GM18520 (cell line): Measurements from ENCODE around the gene TUBA4B.
"Not testable (repeated sequence)": the region's sequence is repeated elsewhere in the genome, so short reads cannot be mapped to it uniquely, and the experiment has no call there.

ENCODE experiments used
- ATAC-seq: cut with Tn5 transposase; IDR thresholded peaks from one replicate; pipeline ENCODE4 v1.9.1; 2021; ENCODE audit not compliant: unreplicated experiment

The TUBA4B gene

DNA sequence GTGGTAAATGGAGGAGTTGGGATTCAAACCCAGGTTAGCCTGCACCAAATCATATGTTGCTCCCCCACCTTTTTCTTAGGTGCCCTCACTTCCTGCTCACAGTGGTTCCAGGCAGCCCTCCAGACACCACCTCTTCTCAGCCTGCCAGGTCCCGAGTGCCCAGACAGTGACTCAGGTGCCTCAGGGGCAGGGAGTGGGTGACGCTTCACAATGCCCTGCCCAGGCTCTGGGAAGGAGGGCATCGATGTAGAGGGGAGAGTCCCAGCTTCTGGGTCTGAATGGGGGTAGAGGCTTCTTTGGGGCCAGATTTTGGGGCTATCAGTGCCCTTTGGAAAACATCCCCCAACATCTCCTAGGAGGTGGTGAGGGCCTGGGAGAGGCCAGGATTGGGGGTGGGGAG, 20.9 kb downstream of the TUBA4B start:
- ATAC-seq = no peak

DNA sequence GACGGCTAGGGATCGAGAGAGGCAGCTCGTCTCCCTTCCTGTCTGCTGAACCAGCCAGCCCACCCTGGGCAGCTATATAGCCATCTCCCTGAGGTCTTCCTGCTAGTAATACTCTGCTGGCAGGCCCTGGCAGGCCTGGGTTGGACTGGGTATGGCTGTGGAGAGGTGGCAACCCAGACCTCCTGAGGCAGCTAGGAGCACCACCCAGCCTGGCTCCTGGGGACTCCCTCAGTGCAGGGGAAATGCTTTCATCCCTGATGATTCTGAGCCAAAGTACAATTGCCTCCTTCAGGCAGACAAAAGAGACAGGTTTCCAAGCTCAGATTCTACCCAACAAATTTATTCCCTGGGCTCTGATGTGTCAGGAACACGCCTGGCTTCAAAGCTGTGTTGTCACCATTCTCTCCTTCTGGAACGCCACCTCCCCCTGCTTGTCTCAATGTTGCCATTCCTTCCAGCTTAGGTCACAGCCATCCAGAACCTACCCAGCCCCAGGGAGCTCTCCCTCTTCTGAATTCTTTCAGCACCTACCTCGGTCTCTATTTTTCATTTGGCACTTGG, 21.4 kb downstream of the TUBA4B start:
- ATAC-seq = no peak

DNA sequence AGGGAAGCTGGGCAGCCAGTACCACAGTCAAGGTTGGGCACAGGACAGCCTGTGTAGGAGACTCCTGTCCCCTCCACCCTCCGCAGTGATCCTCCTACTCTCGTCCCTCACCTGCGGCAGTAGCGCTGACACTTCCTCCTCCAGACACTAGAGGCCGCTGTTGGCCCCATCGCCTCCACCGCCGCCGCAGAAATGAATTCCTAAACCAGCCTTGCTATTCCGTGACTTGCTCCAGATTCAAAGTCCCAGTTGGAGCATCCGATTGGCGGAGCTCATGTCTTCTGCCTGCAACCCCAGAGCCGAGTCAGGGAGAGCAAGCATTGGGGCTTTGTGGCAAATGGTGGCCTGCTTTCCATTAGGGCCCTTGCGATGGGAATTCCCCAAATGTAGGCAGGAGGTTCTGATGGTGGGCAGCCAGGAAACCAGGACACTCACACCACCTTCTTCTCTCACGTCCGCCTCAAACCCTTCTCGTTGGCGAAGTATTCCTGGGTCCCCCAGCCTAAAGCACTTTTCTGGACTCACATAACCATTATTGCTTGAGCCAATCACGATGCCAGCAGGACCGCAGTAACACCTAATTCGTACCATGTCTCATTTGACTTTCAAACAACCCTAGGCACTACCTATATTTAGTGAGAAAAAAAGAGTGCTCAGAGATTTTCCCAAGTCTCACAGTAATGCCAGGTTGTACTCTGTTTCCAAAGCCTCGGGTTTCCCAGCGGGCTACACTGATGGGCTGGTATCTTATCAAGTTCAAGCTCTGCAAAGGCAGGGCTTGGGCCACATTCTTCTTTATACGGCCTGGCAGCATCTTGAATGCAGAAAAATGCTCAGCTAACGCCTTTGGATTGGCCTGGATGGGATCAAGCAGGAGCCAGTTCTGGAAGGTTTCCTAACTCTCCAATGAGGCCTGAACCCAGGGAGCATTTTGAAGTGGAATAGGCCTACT, 24.9 kb downstream of the TUBA4B start:
- peak; percentile 12 for ATAC-seq

DNA sequence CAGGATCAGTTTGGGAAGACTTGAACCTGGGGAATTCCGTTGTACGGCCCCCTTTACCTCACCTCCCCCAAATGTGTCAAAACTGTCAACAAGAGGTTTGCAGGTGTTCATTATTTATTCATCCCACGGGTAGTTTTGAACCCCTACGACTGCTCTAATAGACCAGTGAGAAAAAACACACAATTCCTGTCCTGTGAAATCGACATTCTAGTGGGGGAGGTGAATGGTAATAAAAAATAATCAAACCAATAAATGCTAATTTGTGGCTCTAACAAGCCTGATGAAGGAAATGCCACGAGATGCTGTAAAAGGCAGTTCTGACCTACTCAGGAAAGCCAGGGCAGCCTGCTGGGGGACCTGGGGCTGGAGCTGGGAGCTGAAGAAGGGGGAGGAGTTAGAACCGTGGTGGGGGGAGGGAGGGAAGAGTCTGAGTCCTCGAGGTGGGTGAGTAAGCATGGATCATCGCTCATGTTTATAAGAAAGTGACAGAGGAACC, 25.7 kb downstream of the TUBA4B start:
- ATAC-seq = peak; percentile 0

DNA sequence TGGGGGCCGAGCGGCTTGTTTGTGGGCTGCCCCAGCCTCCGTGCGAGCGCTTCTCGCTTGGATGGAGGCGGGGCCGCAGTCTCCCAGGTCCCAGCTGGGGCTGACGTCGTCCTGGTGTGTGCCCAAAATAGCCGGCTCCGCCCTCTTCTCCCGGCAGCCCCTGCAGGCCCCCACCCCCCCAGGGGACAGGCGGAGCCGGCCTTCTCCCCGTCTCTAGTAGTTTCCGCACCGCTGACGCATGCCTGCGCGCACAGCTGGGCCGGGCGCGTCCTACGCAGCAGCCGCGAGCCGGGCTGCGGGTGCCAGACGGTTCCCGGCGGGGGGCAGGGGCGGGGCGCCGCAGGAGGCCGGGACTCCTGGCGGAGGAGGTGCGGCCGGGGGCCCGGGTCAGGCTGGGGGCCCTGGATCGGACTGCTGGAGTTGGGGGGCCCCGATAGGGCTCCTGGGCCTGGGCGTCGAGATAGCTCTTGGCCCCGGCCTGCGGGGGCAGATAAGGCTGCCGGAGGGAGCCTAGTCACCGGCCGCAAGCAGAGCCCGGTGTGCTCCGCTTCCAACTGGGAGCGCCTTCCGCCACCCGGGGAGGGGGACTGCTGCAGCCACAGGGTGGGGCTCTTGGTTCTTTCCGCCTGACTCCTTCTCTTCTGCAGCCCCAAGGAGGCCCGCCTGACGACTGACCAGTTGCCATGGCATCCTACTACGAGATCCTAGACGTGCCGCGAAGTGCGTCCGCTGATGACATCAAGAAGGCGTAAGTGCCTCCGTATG, 26.3 kb downstream of the TUBA4B start, which contains the start of gene DNAJB2:
DNAJB2 (plus strand) TSS at position 216 of the 765 bp plus-strand sequence; CDS start at position 684, 468 bp downstream.
- ATAC-seq = peak; percentile 75

DNA sequence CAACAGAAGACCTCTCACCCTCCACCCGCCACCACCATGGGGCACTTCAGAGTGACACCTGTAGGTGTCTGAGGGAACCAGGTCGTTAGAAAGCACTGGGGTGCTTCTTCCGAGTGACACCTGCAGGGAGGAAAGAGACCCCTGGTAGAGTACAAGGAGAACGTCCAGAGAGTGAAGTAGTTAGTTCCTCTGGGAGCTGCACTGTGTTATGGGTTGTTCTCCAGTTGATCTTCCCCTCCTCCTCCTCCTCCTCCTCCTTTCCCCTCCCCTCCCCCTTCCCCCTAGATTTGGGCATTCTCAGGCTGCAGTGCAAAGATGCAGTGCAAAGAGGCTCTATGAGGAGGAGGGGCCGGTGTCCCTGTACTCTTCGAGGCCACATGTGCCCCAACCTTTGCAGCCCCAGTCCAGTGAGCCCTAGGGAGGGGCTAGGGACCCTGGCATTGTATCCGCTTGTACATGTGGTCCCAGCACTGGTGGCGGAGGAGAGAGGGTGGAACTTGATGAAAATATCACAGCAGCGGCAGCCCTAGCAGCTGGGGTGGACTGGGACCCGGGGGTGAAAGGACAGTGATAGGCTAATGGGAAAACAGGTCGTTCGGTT, 27.0 kb downstream of the TUBA4B start:
- no peak for ATAC-seq

DNA sequence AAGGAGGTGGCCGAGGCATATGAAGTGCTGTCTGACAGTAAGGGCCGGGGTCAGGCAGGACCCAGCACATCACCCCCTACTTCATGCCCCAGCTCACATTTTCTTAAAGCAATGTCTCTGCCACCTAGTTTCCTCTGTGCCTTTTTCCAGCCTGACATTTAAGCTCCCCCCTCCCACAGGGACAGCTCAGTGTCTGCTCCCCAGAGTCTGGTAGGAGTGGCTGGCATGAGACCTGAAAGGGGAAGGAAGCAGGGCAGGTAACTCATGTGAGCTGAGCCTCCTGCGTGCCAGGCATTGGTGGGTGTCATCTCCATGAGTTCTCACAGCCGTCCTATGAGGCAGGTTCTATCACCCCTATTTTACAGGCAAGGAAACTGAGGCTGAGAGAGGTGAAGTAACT, 27.6 kb downstream of the TUBA4B start:
- no peak for ATAC-seq

DNA sequence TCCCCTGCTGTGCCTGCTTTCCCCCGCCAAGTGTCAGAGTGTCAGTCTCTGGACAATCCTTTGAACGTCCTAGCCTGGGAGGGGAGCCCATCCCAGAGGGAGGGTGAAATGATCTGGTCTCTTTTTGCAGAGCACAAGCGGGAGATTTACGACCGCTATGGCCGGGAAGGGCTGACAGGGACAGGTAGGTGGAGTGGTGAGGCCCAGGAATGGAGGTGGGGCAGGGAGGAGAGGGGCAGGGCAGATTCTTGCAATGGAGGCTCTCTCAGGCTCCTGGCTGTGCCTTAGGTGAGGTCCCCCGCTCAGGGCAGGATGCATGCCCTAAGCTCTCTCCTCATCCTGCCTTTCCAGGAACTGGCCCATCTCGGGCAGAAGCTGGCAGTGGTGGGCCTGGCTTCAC, 28.5 kb downstream of the TUBA4B start:
- no peak for ATAC-seq

DNA sequence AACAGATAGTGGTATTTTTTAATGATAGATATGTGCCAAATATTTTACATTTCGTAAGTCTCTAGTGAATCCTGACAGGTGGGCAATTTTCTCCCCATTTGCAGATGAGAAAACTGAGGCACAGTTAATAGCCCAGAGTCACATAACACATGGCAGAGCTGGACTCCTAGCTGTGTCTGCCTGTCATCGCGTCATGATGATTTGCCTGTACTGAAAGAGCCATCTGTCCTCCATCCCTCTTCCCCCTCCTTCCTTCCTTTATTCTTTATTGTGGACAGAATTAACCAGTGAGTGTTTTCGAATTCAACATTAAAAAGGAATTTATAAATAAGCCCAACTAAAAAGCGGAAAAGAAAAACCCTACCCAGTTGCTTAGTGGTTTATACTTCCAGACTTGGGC, 29.3 kb downstream of the TUBA4B start:
- ATAC-seq = no peak

DNA sequence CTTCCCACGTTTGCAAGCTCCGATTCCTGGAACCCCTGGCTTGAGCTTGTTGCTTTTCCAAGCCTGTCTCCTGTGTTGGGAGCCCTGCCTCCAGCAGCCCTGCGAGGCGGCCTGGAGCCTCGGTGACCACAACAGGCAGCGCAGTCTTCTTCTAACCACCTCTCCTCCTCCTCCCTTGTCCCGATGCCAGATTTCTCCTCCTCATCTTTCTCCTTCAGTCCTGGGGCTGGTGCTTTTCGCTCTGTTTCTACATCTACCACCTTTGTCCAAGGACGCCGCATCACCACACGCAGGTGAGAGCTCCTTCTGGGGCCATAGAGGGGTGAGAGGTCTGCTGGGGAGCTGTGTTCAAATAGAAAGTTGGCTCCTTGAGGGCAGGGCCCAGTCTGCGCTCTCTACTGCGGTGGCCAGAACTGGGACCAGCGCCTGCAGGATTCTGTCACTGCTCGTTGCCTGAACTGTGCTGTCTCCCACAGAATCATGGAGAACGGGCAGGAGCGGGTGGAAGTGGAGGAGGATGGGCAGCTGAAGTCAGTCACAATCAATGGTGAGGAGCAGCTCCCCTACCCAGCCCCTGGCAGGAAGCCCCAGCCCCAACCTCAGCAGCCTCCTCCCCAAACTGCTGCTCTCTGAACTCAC, 30.0 kb downstream of the TUBA4B start:
- no peak for ATAC-seq

DNA sequence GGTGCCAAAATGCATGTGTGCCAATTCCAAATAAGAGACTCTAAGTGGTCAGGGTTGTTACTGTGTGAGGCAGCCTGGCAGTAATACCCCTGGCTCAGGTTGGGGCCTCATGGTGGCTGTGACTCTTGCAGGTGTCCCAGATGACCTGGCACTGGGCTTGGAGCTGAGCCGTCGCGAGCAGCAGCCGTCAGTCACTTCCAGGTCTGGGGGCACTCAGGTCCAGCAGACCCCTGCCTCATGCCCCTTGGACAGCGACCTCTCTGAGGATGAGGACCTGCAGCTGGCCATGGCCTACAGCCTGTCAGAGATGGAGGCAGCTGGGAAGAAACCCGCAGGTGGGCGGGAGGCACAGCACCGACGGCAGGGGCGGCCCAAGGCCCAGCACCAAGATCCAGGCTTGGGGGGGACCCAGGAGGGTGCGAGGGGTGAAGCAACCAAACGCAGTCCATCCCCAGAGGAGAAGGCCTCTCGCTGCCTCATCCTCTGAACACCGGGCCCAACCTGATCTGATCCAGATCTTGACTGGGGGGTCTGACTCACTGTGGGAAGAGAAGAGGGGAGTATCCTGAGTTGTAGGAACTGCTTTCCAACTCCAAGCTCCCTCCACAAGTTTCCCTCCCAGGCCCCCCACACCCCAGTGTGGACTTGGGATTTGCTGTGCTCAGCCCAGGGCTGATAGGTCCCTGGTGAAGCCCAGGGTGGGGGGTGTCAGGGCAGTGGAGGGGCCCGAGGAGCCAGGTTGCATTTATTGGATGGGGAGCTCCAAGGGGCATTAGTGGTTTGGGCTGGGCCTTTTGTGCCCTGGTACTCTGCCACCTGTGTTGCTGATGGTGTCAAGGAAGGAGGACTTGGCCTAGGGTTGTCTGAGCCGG, 31.7 kb downstream of the TUBA4B start:
- no peak for ATAC-seq

DNA sequence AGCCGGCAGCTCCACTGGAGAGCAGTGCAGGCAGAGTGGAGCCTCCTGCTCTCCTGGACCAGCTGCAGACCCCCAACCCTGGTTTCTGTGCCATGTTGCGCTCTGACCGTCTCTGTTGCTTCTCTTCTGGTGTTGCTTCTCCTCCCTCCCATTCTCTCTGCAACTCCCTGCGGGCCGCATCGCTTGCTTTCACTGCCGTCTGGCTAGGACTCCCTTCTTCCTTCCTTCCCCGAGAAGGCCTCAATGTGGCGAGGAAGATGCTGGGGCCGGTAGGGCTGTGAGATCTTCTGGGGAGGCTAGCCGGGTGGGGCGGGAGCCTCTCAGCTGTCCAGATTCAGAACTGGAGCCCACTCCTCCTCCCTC, 32.3 kb downstream of the TUBA4B start:
- no peak for ATAC-seq

DNA sequence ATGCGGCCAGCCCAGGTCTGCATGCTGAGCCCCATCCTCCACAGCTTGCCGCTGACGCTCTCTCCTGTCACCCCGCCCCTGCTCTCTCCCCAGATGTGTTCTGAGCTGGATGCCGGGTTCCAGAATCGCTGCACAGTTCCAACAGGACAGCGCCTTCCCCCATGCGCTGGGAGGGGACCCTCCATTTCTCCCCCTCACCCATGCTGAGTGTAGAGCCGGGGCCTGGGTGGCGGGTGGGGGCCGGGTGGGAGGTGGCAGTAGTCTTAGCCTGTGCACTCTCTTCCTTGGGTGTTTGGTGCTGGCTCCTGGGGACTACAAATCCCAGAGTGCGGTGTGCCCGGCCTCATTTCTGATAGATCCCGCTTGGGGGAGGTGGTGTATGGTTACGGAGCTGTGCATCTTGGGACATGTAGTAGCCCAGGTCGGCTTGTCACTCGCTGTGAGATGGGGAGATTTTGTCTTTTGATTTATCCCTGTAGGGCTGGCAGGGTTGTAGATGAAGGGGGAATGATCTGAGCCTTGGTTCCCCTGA, 32.9 kb downstream of the TUBA4B start:
- no peak for ATAC-seq

DNA sequence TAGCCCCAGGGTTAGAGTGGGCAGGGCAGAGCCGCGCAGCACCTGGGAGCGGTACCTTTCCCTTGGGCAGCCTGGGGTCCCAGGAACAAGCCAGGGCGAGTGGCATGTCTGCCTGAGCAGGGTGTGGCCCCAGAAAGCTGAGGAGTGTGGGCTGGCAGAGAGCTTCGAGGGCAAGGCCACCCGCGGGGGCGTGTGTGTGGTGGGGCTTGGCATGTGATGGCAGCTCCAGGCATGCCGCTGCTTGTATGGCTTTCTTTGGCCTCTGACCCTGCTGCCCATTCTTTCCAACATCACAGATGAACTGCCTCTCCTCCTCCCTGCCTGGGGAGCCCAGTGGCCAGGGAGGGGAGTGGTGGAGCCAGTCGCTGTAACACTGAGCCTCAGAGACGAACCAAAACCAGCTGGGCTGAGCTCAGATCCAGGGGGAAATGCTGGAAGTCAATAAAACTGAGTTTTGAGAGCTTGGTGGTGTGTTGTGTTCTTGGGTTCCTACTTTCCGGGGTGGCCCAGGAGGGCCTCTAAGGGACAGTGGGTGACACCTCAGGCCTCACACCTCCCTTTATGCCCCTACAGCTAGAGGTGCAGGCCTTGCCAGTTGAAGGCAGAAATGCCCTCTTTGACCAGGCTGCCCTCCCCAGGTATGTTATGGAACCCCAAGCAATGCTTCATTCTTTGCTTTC, 33.5 kb downstream of the TUBA4B start:
- ATAC-seq = no peak

DNA sequence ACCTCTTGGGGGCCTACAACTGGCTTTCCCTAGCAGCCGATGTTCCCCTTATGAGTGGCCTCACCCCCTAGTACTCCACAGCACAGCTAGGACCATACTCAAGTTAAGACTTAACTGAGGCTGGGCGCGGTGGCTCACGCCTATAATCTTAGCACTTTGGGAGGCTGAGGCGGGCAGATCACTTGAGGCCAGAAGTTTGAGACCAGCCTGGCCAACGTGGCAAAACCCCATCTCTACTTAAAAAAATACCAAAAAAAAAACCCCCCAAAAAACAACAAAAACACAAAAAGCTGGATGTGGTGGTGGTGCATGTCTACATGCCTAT, 34.0 kb downstream of the TUBA4B start:
- not testable (repeated sequence) for ATAC-seq

DNA sequence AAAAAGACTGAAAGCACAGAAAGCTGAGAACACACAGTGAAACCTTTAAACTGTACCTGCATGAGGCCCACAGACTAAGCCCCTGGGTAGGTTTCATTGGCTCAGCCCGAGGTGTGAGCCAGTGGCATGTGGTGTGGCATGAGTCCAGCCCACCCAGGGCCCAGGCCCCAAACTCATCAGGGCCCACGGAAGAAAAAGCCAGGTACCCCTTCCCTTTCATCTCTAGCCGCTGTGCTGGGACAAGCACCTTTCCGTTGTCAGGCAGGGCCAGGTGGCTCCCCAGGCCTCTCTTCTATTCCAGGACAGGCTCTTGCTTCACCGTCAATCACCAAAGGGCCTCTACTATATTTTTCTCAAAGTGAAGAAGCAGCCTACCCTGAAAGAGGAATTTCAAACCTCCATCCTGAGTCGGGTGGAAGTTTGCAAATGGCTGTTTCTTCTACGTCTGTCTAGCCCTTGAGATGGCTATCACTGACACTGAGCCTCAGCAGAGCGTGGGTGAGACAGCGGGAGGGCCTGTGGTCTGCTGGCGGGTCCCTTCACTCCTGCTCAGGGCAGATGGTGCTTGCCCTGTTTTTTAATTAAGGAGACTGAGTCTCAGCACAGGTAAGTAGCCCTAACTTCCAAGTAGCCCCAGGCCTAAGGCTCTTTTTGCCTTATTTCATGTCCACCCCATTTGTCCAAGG, 34.7 kb downstream of the TUBA4B start:
- no peak for ATAC-seq

DNA sequence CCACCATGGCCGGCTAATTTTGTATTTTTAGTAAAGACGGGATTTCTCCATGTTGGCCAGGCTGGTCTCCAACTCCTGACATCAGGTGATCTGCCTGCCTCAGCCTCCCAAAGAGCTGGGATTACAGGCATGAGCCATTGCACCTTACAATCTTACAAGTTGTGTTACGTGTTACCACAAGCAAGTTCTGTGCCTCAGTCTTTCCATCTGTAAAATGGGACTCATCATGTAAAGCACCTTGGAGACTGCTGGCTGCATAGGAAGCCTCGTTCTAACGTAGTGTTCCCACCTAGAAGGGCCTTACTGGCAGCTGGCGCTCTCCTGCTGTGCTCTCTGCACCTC, 36.1 kb downstream of the TUBA4B start:
- ATAC-seq = no peak

DNA sequence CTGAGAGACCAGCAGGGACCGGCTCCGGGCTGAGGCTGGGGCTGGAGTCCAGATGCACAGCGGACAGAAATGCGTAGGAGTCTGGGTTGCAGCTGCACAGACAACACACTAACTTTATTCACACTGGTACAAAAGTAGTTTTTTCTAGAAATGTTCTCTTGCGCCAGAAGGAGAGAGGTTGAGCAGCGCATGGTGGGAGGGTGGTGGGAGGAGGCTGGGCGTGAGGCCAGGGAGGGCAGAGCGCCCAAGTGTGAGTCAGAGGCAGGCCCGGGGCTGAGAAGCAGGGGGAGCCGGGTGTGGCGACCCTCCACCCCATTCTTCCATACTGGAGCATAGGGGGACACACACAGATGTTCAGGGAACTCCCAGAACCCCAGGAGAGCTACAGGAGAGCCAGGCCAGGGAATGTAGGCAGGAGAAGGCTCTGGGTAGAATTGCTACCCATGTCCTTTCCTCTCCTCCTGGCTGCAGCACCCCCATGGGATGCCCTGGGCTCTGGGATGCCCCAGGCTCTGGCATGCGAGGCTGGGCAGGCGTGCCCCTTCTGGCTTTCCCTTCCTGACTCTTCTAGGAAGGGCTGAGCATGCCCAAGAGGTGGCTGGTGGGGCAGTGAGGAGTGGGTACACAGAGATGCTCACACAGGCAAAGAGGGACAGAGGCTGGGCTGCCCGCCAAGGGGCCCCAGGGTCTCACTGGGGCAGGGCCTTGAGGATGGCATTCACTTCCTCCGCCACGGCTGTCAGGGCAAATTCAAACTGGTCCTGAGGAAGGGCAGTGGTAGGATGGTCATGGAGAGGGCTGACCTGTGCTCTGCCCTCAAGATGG, 36.7 kb downstream of the TUBA4B start:
- no peak for ATAC-seq
